Keratinocyte (primary cell): ENCODE results near the gene ITGA3. TPM values are rescaled to one million over a fixed set of nuclear protein-coding genes. Genes with fewer than 3 reads are reported as not detected.

ENCODE experiments used
- DNase-seq: peaks from one replicate; pipeline ENCODE4 v3.0.0-alpha.2; 2011; ENCODE audit warnings: low read depth, missing footprints, low spot score
- FAIRE-seq: peaks from 2 replicates; lab custom pipeline; 2011; peaks lifted over from hg19 to GRCh38; lab: Jason Lieb, UNC
- H2AFZ ChIP-seq: 2 replicates; pipeline ENCODE4 v1.6.0; 2012; ENCODE audit warnings: low read length, control low read depth, inconsistent platforms; ENCODE audit not compliant: control insufficient read depth
- H3K27ac ChIP-seq: 2 replicates; pipeline ENCODE4 v1.5.1; 2011; ENCODE audit warnings: low read length; ENCODE audit not compliant: control insufficient read depth, insufficient read depth
- H3K27me3 ChIP-seq: 3 replicates; pipeline ENCODE4 v1.6.0; 2011; ENCODE audit warnings: low read length; ENCODE audit not compliant: control insufficient read depth, insufficient read depth; ENCODE audit errors: extremely low read depth
- H3K36me3 ChIP-seq, 2 experiments: 2 replicates in 1 of 2; 3 replicates in 1 of 2; pipeline ENCODE4 v1.5.1; 2011; ENCODE audit warnings: low read length in 2 of 2, mild to moderate bottlenecking in 1 of 2; ENCODE audit not compliant: control insufficient read depth in 2 of 2, insufficient read depth in 2 of 2; ENCODE audit errors: extremely low read depth in 1 of 2
- H3K4me1 ChIP-seq: 3 replicates; pipeline ENCODE4 v1.5.1; 2011; ENCODE audit warnings: low read length; ENCODE audit not compliant: control insufficient read depth, insufficient read depth; ENCODE audit errors: extremely low read depth
- H3K4me2 ChIP-seq: 3 replicates; pipeline ENCODE4 v1.6.0; 2011; ENCODE audit warnings: low read depth, low read length; ENCODE audit not compliant: control insufficient read depth, insufficient read depth; ENCODE audit errors: extremely low read depth
- H3K4me3 ChIP-seq, 3 experiments: fragments of 200-600 bp in 1 of 3; sonication (generic) in 1 of 3; 2 replicates in 2 of 3; 3 replicates in 1 of 3; pipeline ENCODE4 v1.5.1; 2011 to 2016; ENCODE audit warnings: low read length in 3 of 3, mild to moderate bottlenecking in 3 of 3, control low read depth in 2 of 3, inconsistent platforms in 1 of 3, low read depth in 1 of 3, mixed read lengths in 1 of 3, mixed run types in 1 of 3, moderate library complexity in 1 of 3; ENCODE audit not compliant: control insufficient read depth in 2 of 3, insufficient read depth in 2 of 3; ENCODE audit errors: extremely low read depth in 1 of 3
- H3K79me2 ChIP-seq: 2 replicates; pipeline ENCODE4 v1.6.0; 2012; ENCODE audit warnings: low read length; ENCODE audit not compliant: control insufficient read depth, insufficient read depth
- H3K9ac ChIP-seq: 3 replicates; pipeline ENCODE4 v1.6.0; 2011; ENCODE audit warnings: low read length; ENCODE audit not compliant: control insufficient read depth, insufficient read depth; ENCODE audit errors: extremely low read depth
- H3K9me1 ChIP-seq: 3 replicates; pipeline ENCODE4 v1.6.0; 2011; ENCODE audit warnings: low read length; ENCODE audit not compliant: control insufficient read depth, insufficient read depth; ENCODE audit errors: extremely low read depth
- H3K9me3 ChIP-seq: 2 replicates; pipeline ENCODE4 v1.5.1; 2012; ENCODE audit warnings: low read depth, low read length; ENCODE audit not compliant: control insufficient read depth
- H4K20me1 ChIP-seq: 3 replicates; pipeline ENCODE4 v1.6.0; 2011; ENCODE audit warnings: low read length; ENCODE audit not compliant: control insufficient read depth, insufficient read depth; ENCODE audit errors: extremely low read depth
- CTCF ChIP-seq, 3 experiments: IDR thresholded peaks in 1 of 3; conservative IDR thresholded peaks in 1 of 3; optimal IDR thresholded peaks in 1 of 3; 2 replicates in 2 of 3; 3 replicates in 1 of 3; pipeline versions ENCODE3 to v1.5.1; 2011; ENCODE audit warnings: low read length in 3 of 3, mild to moderate bottlenecking in 3 of 3, moderate library complexity in 2 of 3, control low read depth in 1 of 3, inconsistent platforms in 1 of 3; ENCODE audit not compliant: insufficient read depth in 2 of 3; ENCODE audit errors: extremely low read depth in 1 of 3
- EZH2 ChIP-seq: IDR thresholded peaks from one replicate; pipeline ENCODE4 v1.6.1; 2012; ENCODE audit warnings: inconsistent platforms, mild to moderate bottlenecking, low read length, moderate library complexity
- dilution Hi-C: fragments of 300-500 bp; cut with MboI; formaldehyde crosslinking; loops from one replicate; pipeline ENCODE4 v1.7.0; 2020; ENCODE audit warnings: low sequenced_read_pairs; ENCODE audit not compliant: extremely low pct_ligation_motif_present
- polyA plus RNA-seq, 5 experiments: library from polyadenylated mRNA; depleted of rRNA in 3 of 5; stranded (reverse) in 3 of 5; stranded (forward) in 1 of 5; unstranded in 1 of 5; fragments of >200 nt; gene quantifications; 1 replicate in 1 of 5; 2 replicates in 3 of 5; 3 replicates in 1 of 5; pipeline versions ENCODE4 v1.2.1 to v1.2.3, GENCODE V29; 2011 to 2012; ENCODE audit warnings: missing spikeins in 2 of 5, low read depth in 1 of 5, low replicate concordance in 1 of 5

The ITGA3 gene
- polyA plus RNA-seq, 1 donor (not counting 4 experiments of a cell fraction or from before 2014, with no cell fraction given): 427 TPM

- Histone ChIP-seq H4K20me1 (no peaks in the 10 kb centered on the region), H3K9ac (no peak overlapping the region), H3K9me3 (no peaks in the 10 kb centered on the region), H3K9me1 (no peaks in the 10 kb centered on the region), H3K79me2 (no peaks in the 10 kb centered on the region), H3K27me3 (peaks cover 27% of the 10 kb centered on the region), H2AFZ (no peak overlapping the region), H3K4me3 (no peak overlapping the region), H3K4me1 (peaks cover 15% of the 10 kb centered on the region), H3K4me2 (peak overlapping the region; percentile 46), H3K36me3 (peaks cover 0 to 3% of the 10 kb centered on the region in 2 experiments), H3K27ac (no peak overlapping the region)
- no peak for TF ChIP-seq EZH2
- no peak for TF ChIP-seq CTCF (optimal IDR thresholded peaks at IDR 0.05 in 1 of 3, IDR thresholded peaks at IDR 0.05 in 1 of 3, conservative IDR thresholded peaks at IDR 0.05 in 1 of 3; ENCODE audit: extremely low read depth in 1 of 3, insufficient read depth in 2 of 3, low read length in 3 of 3)
- FAIRE-seq: peak; percentile 59
- DNase-seq: no peak
- dilution Hi-C loops: no loop called here
These were observed 71.9 kb downstream of the ITGA3 start for GRCh38 chr17:50127697-50128361.

DNA sequence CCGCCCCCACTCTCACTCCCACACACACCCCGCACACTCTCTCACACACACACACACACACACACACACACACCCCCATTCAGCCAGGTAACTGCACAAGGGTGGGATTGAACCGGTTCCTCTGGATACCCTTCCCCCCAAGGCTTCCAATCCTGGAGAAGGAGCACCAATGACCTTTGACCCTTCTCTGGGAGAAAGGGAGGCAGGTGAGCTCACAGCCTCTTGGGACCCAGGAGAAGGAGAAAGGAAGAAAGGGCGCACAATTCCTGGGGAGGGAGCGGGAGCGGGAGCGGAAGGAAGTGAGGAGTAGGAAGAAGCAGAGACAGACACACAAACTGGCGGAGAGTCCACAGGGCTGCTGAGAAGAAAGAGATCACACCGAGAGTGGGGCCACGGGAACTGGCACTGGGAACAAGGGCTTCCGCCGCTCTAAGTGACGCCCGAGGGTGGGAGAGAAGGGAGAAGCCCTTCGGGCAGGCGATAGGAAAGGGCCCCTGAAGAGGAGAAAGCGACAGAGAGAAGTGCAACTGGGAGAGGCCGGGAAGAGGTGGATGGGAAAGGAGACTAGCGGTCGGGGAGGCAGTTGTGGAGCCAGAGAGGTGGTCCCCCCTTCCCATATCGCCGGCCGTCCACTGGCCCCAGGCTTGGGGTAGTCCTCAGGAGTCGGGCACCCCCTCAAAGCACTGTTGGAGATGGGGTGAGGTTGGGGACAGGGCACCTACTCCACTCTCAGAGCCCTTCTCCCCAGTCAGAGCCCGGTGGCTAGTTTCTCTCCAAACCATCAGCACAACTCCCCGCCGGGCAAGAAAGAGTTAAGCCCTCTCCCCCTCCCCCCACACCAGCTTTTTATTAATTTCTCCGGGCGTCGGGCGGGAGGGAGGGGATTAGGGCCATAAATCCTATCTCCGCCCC, 72.8 kb downstream of the ITGA3 start:
- no peaks in the 10 kb centered on the region for H3K9me1 ChIP-seq
- H3K4me2 ChIP-seq: peak overlapping the region; percentile 2
- H3K4me1 ChIP-seq: peaks cover 14% of the 10 kb centered on the region
- H3K4me3 ChIP-seq: no peak overlapping the region
- no peaks in the 10 kb centered on the region for H3K79me2 ChIP-seq
- H3K27ac ChIP-seq: no peak overlapping the region
- H3K9ac ChIP-seq: no peak overlapping the region
- dilution Hi-C loops: no loop called here
- peaks cover 27% of the 10 kb centered on the region for H3K27me3 ChIP-seq
- peaks cover 0 to 7% of the 10 kb centered on the region in 2 experiments for H3K36me3 ChIP-seq
- no peak for DNase-seq
- FAIRE-seq: no peak
- TF ChIP-seq EZH2 (peak; percentile 85), CTCF (optimal IDR thresholded peaks at IDR 0.05 in 1 of 3, IDR thresholded peaks at IDR 0.05 in 1 of 3, conservative IDR thresholded peaks at IDR 0.05 in 1 of 3; ENCODE audit: extremely low read depth in 1 of 3, insufficient read depth in 2 of 3, low read length in 3 of 3) (no peak)
- H4K20me1 ChIP-seq: no peaks in the 10 kb centered on the region
- no peak overlapping the region for H2AFZ ChIP-seq
- no peaks in the 10 kb centered on the region for H3K9me3 ChIP-seq
